ENCODE data around the gene TH.

DNA sequence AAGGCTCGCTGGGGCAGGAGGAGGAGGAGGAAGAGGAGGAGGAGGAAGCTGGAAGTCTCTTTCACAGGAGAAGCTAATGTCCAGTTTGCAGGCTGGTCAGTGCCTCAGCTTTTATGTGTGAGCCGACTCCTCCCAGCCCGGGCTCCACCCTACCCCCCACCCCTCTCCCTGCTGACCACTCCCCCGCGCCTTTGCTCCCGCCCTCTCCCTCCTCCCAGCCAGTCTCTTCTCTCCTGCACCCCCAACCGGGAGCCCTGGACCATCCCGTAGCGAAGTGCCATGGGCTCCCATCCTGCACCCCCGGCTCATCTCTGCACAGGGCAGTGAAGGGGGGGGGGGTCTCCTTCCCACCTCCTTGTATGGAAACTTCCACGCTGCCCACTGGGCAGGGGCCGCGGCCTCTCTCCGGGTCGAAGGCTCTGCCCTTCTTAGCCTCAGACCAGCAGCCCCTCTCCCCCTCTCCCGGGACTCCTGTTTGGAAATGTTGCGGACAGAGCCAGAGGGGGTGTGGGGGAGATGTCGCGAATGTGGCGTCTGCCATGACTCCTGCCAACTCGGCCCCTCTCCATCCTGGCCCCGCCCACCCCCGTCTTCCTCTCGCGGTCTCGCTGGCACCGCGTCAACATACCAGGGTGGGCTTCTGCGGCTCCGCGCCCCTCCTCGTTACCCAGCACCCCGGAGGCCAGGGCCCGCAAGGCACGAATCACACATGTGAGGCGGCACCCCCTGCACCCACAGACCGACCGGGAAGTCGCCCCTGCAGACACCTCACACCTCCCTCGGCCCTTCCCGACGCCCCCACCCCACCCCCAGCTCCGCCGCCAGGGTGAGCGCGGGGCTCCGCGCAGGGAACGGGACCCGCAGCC lies 34.2 kb downstream of the TH start:
- no peak for TF ChIP-seq POLR2AphosphoS5 (IDR thresholded peaks at IDR 0.05)
- TF ChIP-seq CTCF (IDR thresholded peaks at IDR 0.05) = no peak

Data from suprapubic skin (tissue), 3 donors.